Medulla oblongata (tissue), 1 donor: ENCODE results near the gene KCNAB1.
"Not testable (repeated sequence)": the region's sequence is repeated elsewhere in the genome, so short reads cannot be mapped to it uniquely, and the experiment has no call there.

Experiments used
- DNase-seq: peaks from one replicate; pipeline ENCODE4 v3.0.0-alpha.2; 2015; ENCODE audit errors: extremely low spot score

Gene KCNAB1

GRCh38 chr3:156264771-156265170 lies 144.4 kb downstream of the KCNAB1 start:
- DNase-seq: no peak

GRCh38 chr3:156271508-156271907 lies 151.1 kb downstream of the KCNAB1 start:
- no peak for DNase-seq

- no peak for DNase-seq
Measured at GRCh38 chr3:156271995-156272719, 151.8 kb downstream of the KCNAB1 start.

GRCh38 chr3:156273111-156273694 lies 152.8 kb downstream of the KCNAB1 start:
- DNase-seq: no peak

- DNase-seq: no peak
Measured at GRCh38 chr3:156274791-156275190, 154.4 kb downstream of the KCNAB1 start.

- not testable (repeated sequence) for DNase-seq
Measured at GRCh38 chr3:156284637-156285036, 164.3 kb downstream of the KCNAB1 start.

GRCh38 chr3:156285626-156286025 lies 165.2 kb downstream of the KCNAB1 start:
- no peak for DNase-seq

DNA sequence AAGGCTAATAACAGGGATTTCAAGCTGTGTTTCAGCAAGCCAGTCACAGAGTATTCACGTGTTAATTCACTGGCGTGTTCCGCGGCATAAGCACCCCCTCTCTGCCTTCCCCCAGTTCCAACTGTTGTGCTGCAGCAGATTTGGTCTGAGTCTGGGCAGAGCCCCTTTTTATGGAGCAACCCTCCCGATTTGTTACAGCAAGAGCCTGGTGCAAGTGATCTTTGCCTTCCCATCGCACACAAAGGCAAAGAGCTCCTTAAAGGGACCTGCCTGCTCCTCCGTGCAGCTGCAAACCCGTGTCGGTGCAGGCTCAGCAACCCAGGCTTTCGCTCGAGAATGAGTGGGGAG lies 170.5 kb downstream of the KCNAB1 start:
- DNase-seq: no peak

DNA sequence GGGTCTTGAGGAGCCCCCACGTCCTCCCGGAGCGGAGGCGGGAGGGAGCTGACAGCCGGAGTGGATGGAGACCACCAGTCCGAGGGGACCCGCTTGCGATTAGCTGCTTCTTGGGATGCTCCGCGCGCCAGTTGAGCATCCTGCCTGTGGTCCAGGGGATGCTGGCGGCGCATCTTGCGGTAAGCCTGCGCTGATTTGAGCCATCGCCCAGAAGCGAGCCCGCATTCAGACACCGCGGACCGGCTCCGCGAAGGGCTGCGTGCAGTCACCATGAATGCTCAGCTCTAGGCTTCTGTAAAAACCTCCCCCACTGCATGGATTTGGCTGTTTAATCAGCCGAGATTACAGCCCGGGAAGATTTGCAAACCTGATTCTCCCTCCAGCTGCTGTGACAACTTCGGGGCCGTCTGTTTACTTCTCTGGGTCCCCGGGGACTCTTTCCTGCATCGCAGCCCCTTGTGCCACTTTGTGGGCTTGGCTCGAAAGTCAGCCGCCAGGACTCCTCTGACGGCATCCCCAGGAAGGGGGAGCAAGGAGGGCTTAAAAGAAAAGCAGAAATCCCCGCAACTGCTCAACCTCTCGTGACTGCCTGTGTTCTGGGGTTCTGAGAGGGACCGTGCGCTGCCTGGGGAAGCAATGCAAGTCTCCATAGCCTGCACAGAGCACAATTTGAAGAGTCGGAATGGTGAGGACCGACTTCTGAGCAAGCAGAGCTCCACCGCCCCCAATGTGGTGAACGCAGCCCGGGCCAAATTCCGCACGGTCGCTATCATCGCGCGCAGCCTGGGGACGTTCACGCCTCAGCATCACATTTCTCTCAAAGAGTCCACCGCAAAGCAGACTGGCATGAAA lies 171.1 kb downstream of the KCNAB1 start:
- peak; percentile 29 for DNase-seq

- no peak for DNase-seq
Measured at GRCh38 chr3:156293566-156293965, 173.2 kb downstream of the KCNAB1 start.

DNA sequence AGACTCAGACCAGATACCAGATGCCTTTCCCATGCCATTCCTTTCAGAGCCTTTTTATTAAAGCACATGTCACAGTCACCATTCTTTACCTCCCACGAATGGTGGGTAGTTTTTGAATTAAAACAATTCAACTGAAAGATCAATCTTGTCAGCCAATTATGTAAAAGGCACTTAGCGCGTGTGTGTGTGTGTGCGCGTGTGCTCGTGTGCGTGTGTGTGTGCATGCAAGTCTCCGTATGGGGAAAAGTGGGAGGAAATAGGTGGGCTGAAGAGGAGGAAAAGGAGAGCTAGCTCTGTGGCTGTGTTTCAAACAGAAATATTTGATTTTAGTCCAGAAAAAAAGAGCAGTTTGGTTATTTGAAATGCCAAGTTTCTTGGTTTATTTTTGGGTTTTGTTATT lies 177.2 kb downstream of the KCNAB1 start:
- DNase-seq: no peak

DNA sequence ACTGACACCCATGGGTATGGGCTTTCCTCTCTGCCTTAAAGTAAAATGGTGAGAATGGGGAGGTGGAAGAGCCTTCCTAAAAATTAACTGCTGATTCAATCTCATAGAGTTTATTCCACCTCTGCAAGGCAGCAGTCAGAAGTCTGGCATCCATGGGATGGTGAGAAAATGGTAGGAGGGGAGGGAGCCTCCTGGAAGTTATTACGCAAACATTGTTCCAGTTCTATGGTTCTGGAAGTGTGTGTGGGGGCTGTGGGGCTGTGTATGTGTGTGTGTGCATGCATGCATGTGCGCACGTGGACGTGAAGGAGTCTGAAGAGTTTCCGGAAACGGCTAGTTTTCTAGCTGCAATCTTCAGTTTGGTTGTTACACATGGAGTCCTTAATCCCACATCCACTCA lies 177.6 kb downstream of the KCNAB1 start:
- no peak for DNase-seq

GRCh38 chr3:156298938-156299337 lies 178.6 kb downstream of the KCNAB1 start:
- DNase-seq: peak; percentile 87

GRCh38 chr3:156299569-156299968 lies 179.2 kb downstream of the KCNAB1 start:
- no peak for DNase-seq

DNA sequence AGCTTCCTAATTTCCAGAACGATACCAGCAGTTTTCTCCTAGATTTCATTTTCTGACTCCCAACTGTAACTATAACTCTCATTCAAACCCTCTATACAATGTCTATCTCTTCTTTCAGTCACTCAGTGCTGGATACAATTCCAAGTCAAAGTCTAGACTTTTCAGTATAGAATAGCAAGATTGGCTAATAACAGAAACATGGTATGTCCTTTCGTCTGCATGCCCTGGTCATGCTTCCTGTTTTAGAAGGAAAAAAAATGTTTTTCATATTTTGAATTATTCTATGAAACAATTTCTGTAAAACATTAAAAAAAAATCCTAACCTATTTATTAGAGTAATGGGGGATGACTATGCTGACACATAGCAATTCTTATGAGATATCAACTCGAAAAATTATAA lies 180.0 kb downstream of the KCNAB1 start:
- no peak for DNase-seq

DNA sequence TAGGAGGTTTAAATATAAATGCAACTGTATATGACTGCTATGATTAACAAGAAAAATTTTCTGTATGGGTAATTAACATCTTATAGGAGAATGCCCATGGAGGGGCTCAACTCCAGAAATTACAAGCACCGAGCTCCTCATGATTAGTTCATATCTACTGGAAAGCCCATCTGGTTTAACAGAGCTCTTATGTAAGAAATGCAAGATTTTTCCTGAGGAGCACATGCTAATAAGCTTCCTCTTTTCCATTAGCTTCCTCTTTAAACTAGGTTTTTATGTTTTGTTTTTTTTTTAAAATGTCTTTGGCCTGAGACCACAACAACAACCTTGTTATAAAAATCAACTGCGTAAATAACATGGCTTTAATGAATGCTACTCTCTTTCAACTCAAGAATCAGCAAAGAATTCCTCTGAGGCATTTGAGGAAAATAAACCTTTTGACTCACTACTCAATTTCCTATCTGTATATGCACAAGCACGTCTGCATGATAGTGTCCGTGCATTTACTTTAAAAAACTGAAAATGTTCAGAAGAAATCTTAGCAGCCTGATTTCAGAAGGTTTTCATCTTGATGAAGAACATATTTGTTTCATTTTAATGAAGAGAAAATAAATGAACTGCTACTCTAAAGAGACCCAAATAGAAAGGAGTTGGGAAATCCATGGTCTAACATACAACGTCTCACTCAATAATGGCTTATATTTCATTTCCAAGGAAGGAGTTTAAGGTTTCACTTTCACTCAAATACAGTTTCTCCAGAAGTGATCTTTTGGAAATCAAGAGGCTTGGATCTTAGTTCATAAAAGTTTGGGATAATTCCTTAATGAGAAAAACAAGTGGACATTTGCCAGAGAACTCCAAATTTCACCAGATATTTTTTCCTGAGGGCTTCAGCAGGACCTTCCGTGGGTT lies 180.8 kb downstream of the KCNAB1 start:
- DNase-seq: peak; percentile 33

GRCh38 chr3:156303001-156303707 lies 182.8 kb downstream of the KCNAB1 start:
- DNase-seq: no peak

GRCh38 chr3:156304406-156304805 lies 184.0 kb downstream of the KCNAB1 start:
- DNase-seq: no peak

DNA sequence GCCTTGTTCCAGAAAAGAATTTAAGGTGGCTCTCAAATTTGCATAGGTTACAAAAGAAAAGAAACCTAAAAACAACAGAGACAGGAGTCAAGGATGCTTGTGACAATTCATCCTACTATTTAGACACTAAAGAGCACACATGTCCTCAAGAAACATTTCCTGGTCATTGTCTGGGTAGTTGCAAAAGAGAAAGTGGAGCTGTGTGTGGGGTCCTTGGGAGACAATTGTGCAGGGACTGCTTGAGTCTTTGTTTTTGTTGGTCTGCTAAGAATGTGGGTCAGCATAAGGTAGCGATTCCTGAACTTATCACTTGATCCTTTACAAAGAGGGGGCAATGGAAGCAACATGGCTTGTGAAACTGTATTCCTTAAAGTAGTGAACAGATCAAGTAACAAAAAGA lies 185.3 kb downstream of the KCNAB1 start:
- no peak for DNase-seq

- DNase-seq: no peak
Measured at GRCh38 chr3:156307704-156308103, 187.3 kb downstream of the KCNAB1 start.

- DNase-seq: no peak
Measured at GRCh38 chr3:156311431-156311830, 191.1 kb downstream of the KCNAB1 start.
